Epithelial cell of proximal tubule (primary cell): Measurements from ENCODE around the gene LRRC3C. TPM values are rescaled to one million over a fixed set of nuclear protein-coding genes. Genes with fewer than 3 reads are reported as not detected.
A peak's percentile ranks its signal among the peaks of the same experiment; 100 is the strongest.

Experiments used
- DNase-seq: peaks from one replicate; pipeline ENCODE4 v3.0.0-alpha.2; 2011; ENCODE audit warnings: low read depth
- H3K4me3 ChIP-seq: 2 replicates; pipeline ENCODE4 v1.5.1; 2011; ENCODE audit warnings: low read depth, mild to moderate bottlenecking, low read length
- CTCF ChIP-seq: conservative IDR thresholded peaks from 2 replicates; pipeline ENCODE4 v1.5.1; 2012; ENCODE audit warnings: low read depth, mild to moderate bottlenecking, low read length
- total RNA-seq: library from RNA; depleted of rRNA; stranded (reverse); fragments of >200 nt; gene quantifications from 2 replicates; pipeline ENCODE4 v1.2.3, GENCODE V29; 2015

LRRC3C gene
- total RNA-seq, 1 donor from 2014 or later: not detected

GRCh38 chr17:39919087-39919683 lies 8.3 kb upstream of the LRRC3C start:
- H3K4me3 ChIP-seq: no peak overlapping the region
- TF ChIP-seq CTCF: no peak
- no peak for DNase-seq

- DNase-seq: no peak
- no peak overlapping the region for H3K4me3 ChIP-seq
- no peak for TF ChIP-seq CTCF
Measured at GRCh38 chr17:39920218-39921210, 7.0 kb upstream of the LRRC3C start.

- no peak for DNase-seq
- no peak overlapping the region for H3K4me3 ChIP-seq
- TF ChIP-seq CTCF: no peak
Measured at GRCh38 chr17:39921323-39921722, 6.2 kb upstream of the LRRC3C start.

- DNase-seq: no peak
- no peak overlapping the region for H3K4me3 ChIP-seq
- no peak for TF ChIP-seq CTCF
Measured at GRCh38 chr17:39922006-39922405, 5.5 kb upstream of the LRRC3C start.

GRCh38 chr17:39923230-39923629 lies 4.3 kb upstream of the LRRC3C start:
- no peak for TF ChIP-seq CTCF
- DNase-seq: no peak
- H3K4me3 ChIP-seq: no peak overlapping the region

- DNase-seq: no peak
Measured at GRCh38 chr17:39923836-39924690, 3.5 kb upstream of the LRRC3C start.

More at GRCh38 chr17:39923836-39924690, 3.5 kb upstream of the LRRC3C start:
- TF ChIP-seq CTCF: peak; percentile 38
- H3K4me3 ChIP-seq: no peak overlapping the region
